Smooth muscle cell (in vitro differentiated cells): Measurements from ENCODE around the gene SMC3. TPM values are rescaled to one million over a fixed set of nuclear protein-coding genes. Genes with fewer than 3 reads are reported as not detected.

Source experiments
- DNase-seq: peaks from one replicate; lab custom pipeline; 2025; ENCODE audit not compliant: unreplicated experiment; lab: John Stamatoyannopoulos, UW
- H2AFZ ChIP-seq: fragments of 200-600 bp; sonication (generic); 2 replicates; pipeline ENCODE4 v1.6.0; 2016; ENCODE audit warnings: antibody characterized with exemption, low read depth, mild to moderate bottlenecking
- H3F3A ChIP-seq: fragments of 200-600 bp; sonication (generic); 2 replicates; pipeline ENCODE4 v1.6.0; 2017; ENCODE audit warnings: antibody characterized with exemption, low read depth
- H3K27ac ChIP-seq: fragments of 200-600 bp; sonication (generic); 2 replicates; pipeline ENCODE4 v1.5.1; 2016; ENCODE audit warnings: low read depth, mild to moderate bottlenecking
- H3K27me3 ChIP-seq: fragments of 200-600 bp; sonication (generic); 2 replicates; pipeline ENCODE4 v1.6.1; 2016; ENCODE audit warnings: low read depth, mild to moderate bottlenecking
- H3K36me3 ChIP-seq: fragments of 200-600 bp; sonication (generic); 2 replicates; pipeline ENCODE4 v1.5.1; 2016; ENCODE audit warnings: low read depth
- H3K4me1 ChIP-seq: fragments of 200-600 bp; sonication (generic); 2 replicates; pipeline ENCODE4 v1.5.1; 2016; ENCODE audit warnings: low read depth
- H3K4me2 ChIP-seq: fragments of 200-600 bp; sonication (generic); 2 replicates; pipeline ENCODE4 v1.6.0; 2016; ENCODE audit warnings: mild to moderate bottlenecking
- H3K4me3 ChIP-seq: fragments of 200-600 bp; sonication (generic); 2 replicates; pipeline ENCODE4 v1.5.1; 2016; ENCODE audit warnings: mild to moderate bottlenecking
- H3K79me2 ChIP-seq: fragments of 200-600 bp; sonication (generic); 2 replicates; pipeline ENCODE4 v1.6.0; 2016; ENCODE audit warnings: low read depth, mild to moderate bottlenecking
- H3K9ac ChIP-seq: fragments of 200-600 bp; sonication (generic); 2 replicates; pipeline ENCODE4 v1.6.0; 2016; ENCODE audit warnings: low read depth
- H3K9me3 ChIP-seq: fragments of 200-600 bp; sonication (generic); replicated peaks from 2 replicates; pipeline ENCODE4 v1.5.1; 2016; ENCODE audit warnings: low read depth
- H4K20me1 ChIP-seq: fragments of 200-600 bp; sonication (generic); 2 replicates; pipeline ENCODE4 v1.6.0; 2016; ENCODE audit warnings: low read depth
- WGBS: methylation state at CpG from one replicate; pipeline ENCODE4 v1.1.7; 2016; ENCODE audit warnings: low lambda C conversion rate; 5-methylcytosine and 5-hydroxymethylcytosine counted together
- polyA plus RNA-seq: library from polyadenylated mRNA; unstranded; fragments of >200 nt; fragmentation: Nextera tagmentation; extraction: Ambion mirVana; gene quantifications from 2 replicates; pipeline ENCODE4 v1.2.1, GENCODE V29; 2016
- total RNA-seq: library from RNA; depleted of rRNA; stranded (reverse); fragments of >200 nt; gene quantifications from 2 replicates; pipeline ENCODE4 v1.2.3, GENCODE V29; 2014
- TF ChIP-seq, protein P1 (sequence below): fragments of 200-600 bp; sonication (generic); IDR thresholded peaks from 2 replicates; pipeline ENCODE4 v1.5.1; 2017; ENCODE audit warnings: borderline replicate concordance, mild to moderate bottlenecking, antibody characterized with exemption; ENCODE audit not compliant: insufficient read depth, poor library complexity, severe bottlenecking

SMC3 gene
- total and polyA plus RNA-seq, 2 experiments from 2014 or later: 24.4 to 31.0 TPM

DNA sequence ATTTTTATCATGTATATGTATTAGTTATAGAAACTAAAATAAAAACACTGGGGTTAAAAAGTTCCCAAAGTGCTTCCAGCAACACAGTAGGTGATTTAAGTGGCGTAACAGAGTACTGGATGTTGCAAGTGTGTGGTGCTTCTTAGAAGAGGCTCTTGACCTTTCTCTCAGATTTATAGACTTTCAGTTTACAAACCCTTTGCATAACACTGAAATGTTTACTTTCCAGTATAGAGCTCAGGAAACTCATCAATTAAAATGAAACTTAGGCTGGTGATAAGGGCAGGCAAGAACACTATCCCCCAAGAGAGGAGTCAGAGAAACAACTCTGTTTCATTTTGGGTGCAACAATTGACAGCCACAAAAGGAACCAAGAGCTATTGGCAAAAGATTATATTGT is 27.5 kb upstream of the SMC3 start:
- WGBS: 32% methylated on average over 1 of the region's 1 CpG

DNA sequence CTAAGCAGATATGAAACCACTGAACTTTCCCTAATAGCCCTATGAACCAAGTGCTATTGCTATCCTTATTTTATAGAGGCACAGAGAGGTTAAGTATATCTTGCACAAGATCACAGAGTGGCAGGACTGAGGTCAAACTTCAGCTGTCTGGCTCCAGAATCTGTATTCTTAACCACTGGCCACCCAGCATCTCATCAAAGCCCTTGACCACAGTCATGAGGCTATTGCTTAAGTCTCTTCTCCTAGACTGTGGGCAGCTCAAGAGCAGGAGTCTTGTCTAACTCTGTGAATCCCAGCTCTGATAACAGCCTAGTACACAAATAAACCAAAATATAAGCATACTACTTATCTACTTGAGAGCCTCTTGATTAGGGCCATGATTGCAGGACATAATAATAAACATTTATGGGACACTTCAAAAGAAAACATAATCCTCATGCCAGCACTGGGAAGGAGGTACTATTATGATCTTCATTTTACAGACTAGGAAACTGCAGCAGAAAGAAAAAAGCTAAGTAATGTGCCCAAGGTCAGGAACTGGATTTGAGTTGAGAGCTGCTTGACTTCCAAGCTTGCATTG is 22.4 kb upstream of the SMC3 start:
- no peak for DNase-seq
- H4K20me1 ChIP-seq: peaks cover 8% of the 10 kb centered on the region
- H3K4me3 ChIP-seq: no peak overlapping the region
- no peak overlapping the region for H2AFZ ChIP-seq
- peaks cover 14% of the 10 kb centered on the region for H3F3A ChIP-seq
- peaks cover 18% of the 10 kb centered on the region for H3K27me3 ChIP-seq
- H3K27ac ChIP-seq: peak overlapping the region; percentile 45
- no peak overlapping the region for H3K9ac ChIP-seq
- H3K4me2 ChIP-seq: no peak overlapping the region
- H3K79me2 ChIP-seq: no peaks in the 10 kb centered on the region
- H3K4me1 ChIP-seq: no peaks in the 10 kb centered on the region
- TF ChIP-seq, protein P1, sequence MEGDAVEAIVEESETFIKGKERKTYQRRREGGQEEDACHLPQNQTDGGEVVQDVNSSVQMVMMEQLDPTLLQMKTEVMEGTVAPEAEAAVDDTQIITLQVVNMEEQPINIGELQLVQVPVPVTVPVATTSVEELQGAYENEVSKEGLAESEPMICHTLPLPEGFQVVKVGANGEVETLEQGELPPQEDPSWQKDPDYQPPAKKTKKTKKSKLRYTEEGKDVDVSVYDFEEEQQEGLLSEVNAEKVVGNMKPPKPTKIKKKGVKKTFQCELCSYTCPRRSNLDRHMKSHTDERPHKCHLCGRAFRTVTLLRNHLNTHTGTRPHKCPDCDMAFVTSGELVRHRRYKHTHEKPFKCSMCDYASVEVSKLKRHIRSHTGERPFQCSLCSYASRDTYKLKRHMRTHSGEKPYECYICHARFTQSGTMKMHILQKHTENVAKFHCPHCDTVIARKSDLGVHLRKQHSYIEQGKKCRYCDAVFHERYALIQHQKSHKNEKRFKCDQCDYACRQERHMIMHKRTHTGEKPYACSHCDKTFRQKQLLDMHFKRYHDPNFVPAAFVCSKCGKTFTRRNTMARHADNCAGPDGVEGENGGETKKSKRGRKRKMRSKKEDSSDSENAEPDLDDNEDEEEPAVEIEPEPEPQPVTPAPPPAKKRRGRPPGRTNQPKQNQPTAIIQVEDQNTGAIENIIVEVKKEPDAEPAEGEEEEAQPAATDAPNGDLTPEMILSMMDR: no peak
- no peaks in the 10 kb centered on the region for H3K9me3 ChIP-seq
- H3K36me3 ChIP-seq: no peaks in the 10 kb centered on the region

More for the DNA sequence above, 27.5 kb upstream of the SMC3 start:
- Histone ChIP-seq H2AFZ (no peak overlapping the region), H3K36me3 (no peaks in the 10 kb centered on the region), H3K9ac (no peak overlapping the region), H3K4me2 (no peak overlapping the region), H4K20me1 (peaks cover 3% of the 10 kb centered on the region), H3K4me1 (no peaks in the 10 kb centered on the region), H3K27ac (no peak overlapping the region), H3K4me3 (no peak overlapping the region), H3K9me3 (no peaks in the 10 kb centered on the region), H3F3A (peaks cover under 1% of the 10 kb centered on the region), H3K79me2 (no peaks in the 10 kb centered on the region), H3K27me3 (no peaks in the 10 kb centered on the region)
- DNase-seq: no peak
- TF ChIP-seq, protein P1: no peak

DNA sequence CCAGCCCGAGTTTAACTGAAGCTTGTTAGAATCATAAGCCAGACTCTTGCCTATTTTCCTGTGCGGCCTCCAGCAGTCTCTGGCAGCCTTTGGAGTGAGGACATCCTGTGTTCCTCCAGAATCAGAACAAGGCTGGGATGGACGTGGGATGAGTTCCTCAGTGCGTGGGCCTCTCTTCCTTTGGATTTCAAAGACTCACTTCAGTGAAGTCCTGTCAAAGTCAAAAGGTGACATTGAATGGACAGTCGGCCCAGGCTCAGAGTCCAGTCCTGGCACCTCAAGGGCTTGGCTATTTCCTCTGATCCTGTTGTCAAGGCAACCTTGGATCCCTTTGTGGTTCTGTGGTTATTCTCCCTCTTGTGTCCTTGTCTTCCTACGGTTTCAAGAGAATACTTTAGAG is 21.4 kb upstream of the SMC3 start:
- no peaks in the 10 kb centered on the region for H3K79me2 ChIP-seq
- H4K20me1 ChIP-seq: peaks cover 8% of the 10 kb centered on the region
- no peak overlapping the region for H3K4me3 ChIP-seq
- H3F3A ChIP-seq: peaks cover 14% of the 10 kb centered on the region
- H2AFZ ChIP-seq: no peak overlapping the region
- H3K9ac ChIP-seq: no peak overlapping the region
- peak overlapping the region; percentile 45 for H3K27ac ChIP-seq
- H3K4me1 ChIP-seq: no peaks in the 10 kb centered on the region
- peaks cover 27% of the 10 kb centered on the region for H3K27me3 ChIP-seq
- no peak for DNase-seq
- no peaks in the 10 kb centered on the region for H3K36me3 ChIP-seq
- H3K9me3 ChIP-seq: no peaks in the 10 kb centered on the region
- H3K4me2 ChIP-seq: no peak overlapping the region
- TF ChIP-seq, protein P1: no peak
- WGBS: 57% methylated on average over 6 of the region's 6 CpGs

DNA sequence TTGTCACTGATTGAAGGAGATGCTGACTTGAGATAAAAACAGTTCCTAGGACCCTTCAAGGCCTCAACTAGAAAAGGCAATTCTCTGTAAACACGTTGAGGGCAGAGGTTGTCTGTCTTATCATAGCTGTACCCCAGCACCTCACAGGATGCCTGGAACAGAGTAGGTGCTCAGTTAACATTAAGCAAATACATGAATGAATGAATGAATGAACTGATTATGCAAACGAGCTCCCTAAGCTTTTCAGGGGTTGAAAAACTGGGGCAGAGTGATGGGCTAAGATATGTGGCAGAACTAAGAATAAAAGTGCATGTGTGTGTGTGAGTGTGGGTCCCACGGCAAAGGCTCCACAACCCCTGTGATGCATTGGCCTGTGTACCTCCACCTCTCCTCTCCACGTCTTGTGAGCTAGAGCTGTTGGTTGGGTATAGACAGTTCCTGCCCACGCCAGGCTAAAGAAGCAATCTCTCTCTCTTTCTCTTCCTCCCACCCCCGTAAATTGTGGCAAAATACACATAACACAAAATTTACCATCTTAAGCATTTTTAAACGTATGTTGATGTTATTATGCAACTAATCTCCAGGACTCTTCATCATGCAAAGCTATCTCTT is 20.9 kb upstream of the SMC3 start:
- TF ChIP-seq, protein P1: no peak
- Histone ChIP-seq H4K20me1 (peaks cover 8% of the 10 kb centered on the region), H3K4me2 (no peak overlapping the region), H3K9ac (no peak overlapping the region), H2AFZ (no peak overlapping the region), H3K27ac (no peak overlapping the region), H3F3A (peaks cover 14% of the 10 kb centered on the region), H3K4me1 (no peaks in the 10 kb centered on the region), H3K4me3 (no peak overlapping the region), H3K36me3 (no peaks in the 10 kb centered on the region), H3K27me3 (peaks cover 33% of the 10 kb centered on the region), H3K9me3 (no peaks in the 10 kb centered on the region), H3K79me2 (no peaks in the 10 kb centered on the region)
- no peak for DNase-seq
- WGBS: 69% methylated on average over 7 of the region's 7 CpGs
